Suppressor macrophage treated with lipopolysaccharide for 1 hour (primary cell): Measurements from ENCODE around the gene ZNF644.
A peak's percentile ranks its signal among the peaks of the same experiment; 100 is the strongest.
"Not testable (repeated sequence)": the region's sequence is repeated elsewhere in the genome, so short reads cannot be mapped to it uniquely, and the experiment has no call there.

ENCODE experiments used
- DNase-seq, 3 donors: peaks; one replicate each; pipeline ENCODE4 v3.0.0-alpha.2; 2020 to 2022

The ZNF644 gene

GRCh38 chr1:91021686-91022517, at the start of gene ZNF644:
Gene ZNF644, minus strand, starts transcription at chr1:91022035. Its CDS starts 39,682 bp downstream, at chr1:90982353.
- DNase-seq, result peak; percentile 94 to 97 (median 96)

GRCh38 chr1:91070298-91070697, 48.5 kb upstream of the ZNF644 start:
- no peak for DNase-seq

- DNase-seq, result no peak
These were observed 44.7 kb upstream of the ZNF644 start for GRCh38 chr1:91066538-91066937.

GRCh38 chr1:91065337-91065736, 43.5 kb upstream of the ZNF644 start:
- DNase-seq, result no peak

GRCh38 chr1:91063403-91063802, 41.6 kb upstream of the ZNF644 start:
- DNase-seq, result peak; percentile 66 to 79 (median 66)

GRCh38 chr1:91059157-91059556, 37.3 kb upstream of the ZNF644 start:
- DNase-seq, result no peak

GRCh38 chr1:91057784-91058183, 35.9 kb upstream of the ZNF644 start:
- peak; percentile 14 to 50 (median 47) for DNase-seq

GRCh38 chr1:91054780-91055481, 33.1 kb upstream of the ZNF644 start:
- DNase-seq, result peak; percentile 28 to 53 (median 43)

GRCh38 chr1:91053630-91054029, 31.8 kb upstream of the ZNF644 start:
- DNase-seq, result no peak

GRCh38 chr1:91049551-91049950, 27.7 kb upstream of the ZNF644 start:
- not testable (repeated sequence) for DNase-seq

- DNase-seq, result no peak
These were observed 24.9 kb upstream of the ZNF644 start for GRCh38 chr1:91046766-91047165.

- DNase-seq, result no peak
These were observed 23.4 kb upstream of the ZNF644 start for GRCh38 chr1:91045284-91045683.

- peak; percentile 28 to 32 (median 31) for DNase-seq
These were observed 22.9 kb upstream of the ZNF644 start for GRCh38 chr1:91044776-91045175.

- not testable (repeated sequence) for DNase-seq
These were observed 20.5 kb upstream of the ZNF644 start for GRCh38 chr1:91042372-91042771.

GRCh38 chr1:91038582-91038981, 16.7 kb upstream of the ZNF644 start:
- DNase-seq, result no peak

GRCh38 chr1:91036894-91037829, 15.3 kb upstream of the ZNF644 start:
- DNase-seq, result no peak

GRCh38 chr1:91032349-91032748, 10.5 kb upstream of the ZNF644 start:
- DNase-seq, result no peak

GRCh38 chr1:91031081-91031480, 9.2 kb upstream of the ZNF644 start:
- peak in 2 of 3 donors; percentile 38 to 46 for DNase-seq

GRCh38 chr1:91026777-91027176, 4.9 kb upstream of the ZNF644 start:
- DNase-seq, result no peak

GRCh38 chr1:91026320-91026719, 4.5 kb upstream of the ZNF644 start:
- no peak for DNase-seq

GRCh38 chr1:91024481-91025119, 2.8 kb upstream of the ZNF644 start:
- DNase-seq, result peak; percentile 21 to 46 (median 43)

GRCh38 chr1:91022518-91022929, 689 bp upstream of the ZNF644 start:
- DNase-seq, result no peak
